Hepatic stellate cell (primary cell): Measurements from ENCODE around the gene ZNF142.

ENCODE experiments used
- DNase-seq: peaks from one replicate; pipeline ENCODE4 v3.0.0; 2011; ENCODE audit warnings: low spot score

ZNF142 gene

DNA sequence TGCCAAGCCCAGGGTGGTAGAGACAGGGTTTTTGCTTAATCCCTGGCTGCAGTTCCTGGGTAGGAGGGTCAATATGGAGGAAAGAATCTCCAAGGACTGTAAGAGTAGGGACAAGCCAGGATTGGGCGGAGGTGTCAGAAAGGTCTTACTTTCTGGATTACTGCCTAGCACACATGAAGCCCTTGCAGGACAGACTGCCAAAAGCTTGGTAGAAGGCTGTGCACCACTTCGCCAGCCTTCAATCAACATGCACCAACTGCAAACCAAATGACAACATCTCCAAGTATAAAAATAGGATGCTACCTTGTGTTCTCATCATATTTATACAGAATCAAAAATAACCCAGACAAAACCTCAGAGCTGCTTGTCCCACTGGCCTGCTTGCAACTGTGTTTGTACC, 3.7 kb downstream of the ZNF142 start:
- no peak for DNase-seq

DNA sequence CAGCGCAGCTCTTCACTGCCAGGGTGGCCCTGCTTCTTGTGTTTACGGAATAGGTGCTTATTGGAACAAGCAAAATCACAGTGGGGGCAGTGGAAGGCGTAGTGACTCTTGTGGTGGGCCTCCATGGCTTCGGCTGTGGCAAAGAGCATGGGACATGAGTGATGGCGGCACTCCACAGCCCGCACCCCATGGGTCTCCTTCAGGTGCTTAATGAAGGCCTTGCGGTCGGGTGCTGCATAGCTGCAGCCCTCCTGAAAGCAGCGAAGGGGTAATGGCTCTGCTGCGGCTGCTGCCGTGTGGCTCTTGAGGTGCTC, 10.7 kb downstream of the ZNF142 start:
- DNase-seq, result no peak

DNA sequence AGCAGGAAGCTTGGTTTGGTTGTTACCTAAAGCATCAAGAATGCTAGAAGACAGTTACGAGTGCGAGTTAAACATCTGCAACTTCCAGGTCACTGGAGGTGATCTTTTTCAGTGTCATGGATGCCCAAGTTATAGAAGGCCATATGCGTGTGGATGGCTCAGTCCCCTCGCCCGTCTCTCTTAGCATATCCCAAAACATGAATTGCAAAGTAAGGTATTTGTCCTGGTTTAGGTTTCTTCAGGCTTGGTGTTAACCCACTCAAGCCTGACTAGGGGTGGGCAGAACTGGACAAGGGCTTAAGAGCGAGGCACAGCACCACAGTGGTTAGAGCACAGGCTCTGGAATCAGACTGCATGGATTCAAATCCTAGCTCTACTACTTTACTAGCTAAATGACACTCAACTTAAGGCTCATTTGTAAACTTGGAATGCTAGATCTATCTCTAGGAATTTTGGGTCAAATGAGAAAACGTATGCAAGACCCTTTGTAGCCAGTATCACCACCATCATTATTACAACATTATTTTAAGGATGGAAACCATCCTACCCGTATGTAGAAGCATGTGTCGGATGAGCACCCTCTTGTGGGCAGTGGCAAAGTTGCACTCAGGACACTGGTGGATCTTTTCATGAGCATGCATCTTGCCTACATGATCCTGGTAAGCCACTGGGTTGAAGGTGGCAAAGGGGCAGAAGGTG, 11.2 kb downstream of the ZNF142 start:
- DNase-seq, result peak; percentile 70

DNA sequence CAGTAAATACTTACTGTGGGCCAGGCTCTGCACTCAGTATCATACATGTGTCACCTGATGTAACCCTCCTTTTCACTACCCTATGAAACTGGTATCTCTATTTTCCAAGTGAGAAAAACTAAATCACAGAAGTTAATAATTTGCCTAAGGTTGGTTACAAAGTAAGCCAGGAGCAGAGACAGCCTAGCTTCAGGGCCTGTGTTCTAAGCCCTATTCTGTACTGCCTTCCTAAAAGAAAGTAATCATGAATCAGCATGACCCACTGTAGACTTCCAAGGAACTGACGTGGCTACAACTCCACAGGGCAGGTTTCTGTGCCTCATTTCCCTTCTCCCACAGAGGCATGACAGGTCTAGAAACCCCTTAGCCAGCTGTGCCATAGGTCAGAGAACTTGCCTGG, 14.3 kb downstream of the ZNF142 start:
- DNase-seq, result no peak

DNA sequence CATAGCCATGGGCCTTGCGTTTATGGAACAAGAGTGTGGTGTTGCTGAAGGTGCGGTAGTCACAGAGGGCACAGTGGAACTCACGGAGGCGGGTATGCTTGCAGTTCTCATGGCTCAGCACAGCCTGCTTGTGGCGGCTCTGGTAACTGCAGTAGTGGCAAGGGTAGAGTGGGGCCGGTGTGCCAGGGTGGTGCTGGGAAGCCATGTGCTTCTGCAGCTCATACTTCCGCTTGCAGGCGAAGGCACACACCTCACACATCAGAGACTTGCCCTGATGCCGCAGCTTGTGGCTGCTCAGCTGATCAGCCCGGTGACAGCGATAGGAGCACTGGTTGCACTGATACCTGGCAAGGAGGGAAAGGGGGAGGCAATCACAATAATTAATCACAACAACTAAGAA, 14.7 kb downstream of the ZNF142 start:
- no peak for DNase-seq

- DNase-seq, result no peak
These were observed 15.6 kb downstream of the ZNF142 start for GRCh38 chr2:218643751-218644310.

GRCh38 chr2:218642786-218643185, 16.6 kb downstream of the ZNF142 start:
- DNase-seq, result no peak

DNA sequence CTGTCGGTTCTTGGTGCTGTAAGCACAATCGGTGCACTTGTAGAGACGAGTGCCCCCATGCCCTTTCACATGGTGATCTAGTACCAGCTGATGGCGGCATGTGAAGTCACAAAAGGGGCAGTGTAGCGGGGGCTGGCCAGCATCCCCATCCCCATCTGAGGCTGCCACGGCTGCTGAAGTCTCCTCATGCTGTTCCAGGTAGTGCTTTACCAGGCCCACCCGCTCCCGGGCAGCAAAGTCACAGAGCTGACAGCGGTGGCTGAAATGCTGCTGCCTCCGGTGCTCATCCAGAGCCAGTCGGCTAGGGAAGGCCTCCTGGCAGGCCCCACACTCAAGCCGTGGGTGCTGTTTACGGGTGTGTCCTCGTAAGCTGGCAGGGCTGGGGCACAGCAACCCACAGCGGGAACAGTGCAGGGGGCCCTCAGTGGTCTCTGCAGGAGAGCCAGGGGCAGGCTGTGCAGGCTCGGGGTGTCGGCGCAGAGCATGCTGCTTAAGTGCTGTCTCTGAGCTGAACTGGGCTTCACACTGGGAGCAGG, 17.2 kb downstream of the ZNF142 start:
- no peak for DNase-seq

DNA sequence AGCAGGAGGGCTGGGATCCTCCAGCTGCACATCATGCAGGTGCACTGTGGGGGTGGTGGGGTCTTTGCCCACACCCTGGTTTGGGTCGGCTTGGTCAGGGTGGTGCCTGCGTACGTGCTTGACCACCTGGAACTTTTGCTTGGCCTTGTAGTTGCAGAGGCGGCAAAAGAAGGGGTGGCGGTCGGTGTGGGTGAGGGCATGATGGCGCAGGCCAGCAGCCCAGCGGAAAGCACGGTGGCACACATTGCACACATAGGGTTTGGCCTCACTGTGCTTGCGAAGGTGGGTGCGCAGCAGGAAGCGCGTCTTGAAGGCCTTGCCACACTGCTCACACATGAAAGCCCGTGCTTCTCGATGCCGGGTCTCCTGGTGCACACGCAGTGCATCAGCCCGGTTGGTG, 21.1 kb downstream of the ZNF142 start:
- DNase-seq, result no peak

GRCh38 chr2:218635719-218636118, 23.7 kb downstream of the ZNF142 start:
- no peak for DNase-seq

GRCh38 chr2:218631837-218632236, 27.6 kb downstream of the ZNF142 start:
- no peak for DNase-seq

GRCh38 chr2:218627939-218628338, 31.5 kb downstream of the ZNF142 start:
- no peak for DNase-seq

GRCh38 chr2:218626369-218626768, 33.1 kb downstream of the ZNF142 start:
- no peak for DNase-seq

DNA sequence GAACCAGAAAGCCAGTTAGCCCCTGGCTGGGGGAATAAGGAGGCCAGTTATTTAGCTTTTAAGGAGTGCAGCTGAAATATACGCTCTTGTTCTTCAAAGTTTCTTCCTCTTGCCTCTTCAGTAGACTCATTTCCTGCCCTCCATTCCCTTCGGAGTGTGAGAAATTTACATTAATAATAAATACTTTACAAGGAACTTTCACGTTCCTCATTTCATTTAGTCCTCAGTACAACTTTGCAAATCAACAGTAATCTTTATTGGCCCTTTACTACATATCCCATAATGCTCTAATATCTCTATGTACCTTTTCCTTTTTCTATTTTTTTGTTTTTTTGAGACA, 36.1 kb downstream of the ZNF142 start:
- DNase-seq, result no peak

DNA sequence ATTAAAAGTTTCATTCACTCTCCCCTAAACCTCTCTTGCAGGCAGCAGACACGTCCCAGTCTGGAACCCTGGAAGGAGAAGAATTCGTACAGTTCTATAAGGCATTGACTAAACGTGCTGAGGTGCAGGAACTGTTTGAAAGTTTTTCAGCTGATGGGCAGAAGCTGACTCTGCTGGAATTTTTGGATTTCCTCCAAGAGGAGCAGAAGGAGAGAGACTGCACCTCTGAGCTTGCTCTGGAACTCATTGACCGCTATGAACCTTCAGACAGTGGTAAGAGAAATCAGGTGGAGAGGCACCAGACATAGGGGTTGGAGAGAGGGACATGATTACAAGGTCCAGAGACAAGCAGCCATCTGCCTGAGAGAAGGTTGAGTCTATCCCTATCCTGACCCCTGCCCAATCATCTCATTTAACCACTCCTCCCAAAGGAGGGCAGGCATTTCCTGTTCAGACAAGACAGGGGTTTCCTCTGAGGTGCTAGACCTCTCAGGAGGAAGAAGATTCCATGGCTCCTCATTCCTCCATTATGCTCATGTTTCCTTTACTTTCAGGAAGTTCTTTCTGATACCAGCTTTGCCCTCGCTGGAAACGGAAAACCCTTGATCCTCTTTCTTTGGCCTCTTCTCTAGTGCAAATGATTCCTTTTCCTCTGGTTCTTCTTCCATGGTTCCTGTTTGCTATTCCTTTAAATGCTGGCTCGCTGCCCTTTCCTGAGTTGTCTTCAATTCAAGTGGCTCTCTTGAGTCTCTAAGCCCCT, 36.6 kb downstream of the ZNF142 start:
- DNase-seq, result peak; percentile 17

DNA sequence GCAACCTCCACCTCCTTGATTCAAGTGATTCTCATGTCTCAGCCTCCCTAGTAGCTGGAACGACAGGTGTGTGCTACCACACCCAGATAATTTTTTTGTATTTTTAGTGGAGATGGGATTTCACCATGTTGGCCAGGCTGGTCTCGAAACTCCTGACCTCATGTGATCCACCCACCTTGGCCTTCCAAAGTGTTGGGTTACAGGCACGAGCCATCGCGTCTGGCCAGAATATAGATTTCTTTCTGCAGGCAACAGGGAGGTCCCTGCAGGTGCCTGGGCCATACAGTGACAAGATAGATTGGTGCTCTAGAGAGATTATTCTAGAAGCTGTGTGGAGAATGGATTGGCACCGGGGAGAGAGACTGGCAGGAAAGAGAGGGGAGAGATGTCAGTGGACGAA, 38.4 kb downstream of the ZNF142 start:
- no peak for DNase-seq

DNA sequence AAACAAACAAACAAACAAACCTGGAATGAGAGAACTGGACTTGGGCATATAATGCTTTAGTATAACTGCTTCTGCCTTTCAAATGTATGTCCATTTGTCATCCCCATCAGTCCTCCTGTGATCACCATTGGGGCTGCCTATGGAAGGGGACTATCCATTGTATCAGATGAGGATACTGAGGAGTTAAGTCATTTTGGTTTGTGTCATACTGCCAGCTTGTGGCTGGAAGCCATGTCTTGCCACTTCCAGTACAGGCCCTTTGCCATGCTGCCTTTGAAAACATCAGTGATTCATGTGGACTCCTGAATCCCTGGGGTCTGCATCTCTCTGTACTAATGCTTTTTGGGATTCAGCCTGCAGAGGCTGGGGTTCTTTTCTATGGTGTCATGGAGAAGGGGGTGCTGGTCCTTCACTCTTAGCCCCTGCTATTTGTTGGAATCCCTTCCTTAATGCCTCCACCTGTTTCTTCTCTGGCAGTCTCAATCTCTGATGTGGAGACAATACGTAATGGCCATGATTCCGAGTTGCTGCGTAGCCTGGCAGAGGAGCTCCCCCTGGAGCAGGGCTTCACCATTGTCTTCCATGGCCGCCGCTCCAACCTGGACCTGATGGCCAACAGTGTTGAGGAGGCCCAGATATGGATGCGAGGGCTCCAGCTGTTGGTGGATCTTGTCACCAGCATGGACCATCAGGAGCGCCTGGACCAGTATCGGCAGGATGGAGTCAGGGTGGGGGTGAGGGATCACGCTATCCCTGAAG, 41.1 kb downstream of the ZNF142 start:
- no peak for DNase-seq

- DNase-seq, result no peak
These were observed 43.5 kb downstream of the ZNF142 start for GRCh38 chr2:218615868-218616315.

DNA sequence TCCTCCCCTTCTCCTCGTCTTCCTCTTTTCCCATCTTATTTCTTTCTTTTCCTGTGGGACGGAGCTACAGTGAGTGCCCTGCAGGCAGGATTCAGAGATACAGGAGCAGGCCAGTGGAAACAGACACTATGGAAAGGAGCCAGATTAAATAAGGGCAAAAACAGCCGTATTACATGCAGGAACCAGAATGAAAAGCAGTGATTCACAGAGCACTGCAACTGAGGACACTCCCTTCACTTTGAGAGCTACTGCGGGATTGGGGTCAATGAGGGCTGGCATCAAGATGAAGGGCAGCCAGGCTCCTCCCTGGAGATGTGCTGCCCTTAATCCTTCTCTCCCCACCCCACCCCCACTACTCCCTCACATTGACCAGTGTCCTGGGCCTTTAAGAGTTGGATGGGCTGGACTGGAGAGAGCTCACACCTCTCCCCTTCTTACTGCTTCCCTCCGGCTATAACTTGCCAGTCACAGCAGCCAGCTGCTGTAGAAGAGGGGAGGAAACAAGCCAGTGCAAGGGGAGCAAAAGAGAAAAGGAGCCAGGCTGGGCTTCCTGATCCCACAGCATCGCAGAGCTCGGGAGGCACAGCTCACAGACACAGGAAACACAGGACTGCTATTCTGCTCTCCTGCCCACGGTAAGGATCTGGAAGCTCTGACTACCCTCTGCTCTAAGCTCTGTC, 51.8 kb downstream of the ZNF142 start, which contains the start of gene PLCD4:
TSS of gene PLCD4 (plus strand) at position 464 of the 680 bp plus-strand sequence. CDS start 7,841 bp downstream, outside the sequence.
- DNase-seq, result peak; percentile 75

- no peak for DNase-seq
These were observed 54.0 kb downstream of the ZNF142 start for GRCh38 chr2:218605432-218605831.
